Right atrium auricular region (tissue), 2 donors: ENCODE results near the gene HEATR5A. TPM values are rescaled to one million over a fixed set of nuclear protein-coding genes. Genes with fewer than 3 reads are reported as not detected.
"Not testable (repeated sequence)": the region's sequence is repeated elsewhere in the genome, so short reads cannot be mapped to it uniquely, and the experiment has no call there.

ENCODE experiments used
- DNase-seq: peaks from one replicate; pipeline ENCODE4 v3.0.0-alpha.2; 2019; ENCODE audit warnings: low spot score
- H3K27ac ChIP-seq, 2 donors: fragments of 200-600 bp; sonication (generic); 1 replicate in 1 of 2; 2 replicates in 1 of 2; pipeline ENCODE4 v1.5.1; 2016 to 2019
- H3K27me3 ChIP-seq, 2 donors: fragments of 200-600 bp; sonication (generic); one replicate each; pipeline versions ENCODE4 v1.5.1 to v1.6.0; 2017 to 2019
- H3K36me3 ChIP-seq: fragments of 200-600 bp; sonication (generic); one replicate; pipeline ENCODE4 v1.5.1; 2016
- H3K4me1 ChIP-seq, 2 donors: fragments of 200-600 bp; sonication (generic); one replicate each; pipeline versions ENCODE4 v1.5.1 to v1.6.0; 2017 to 2019
- H3K4me3 ChIP-seq, 2 donors: fragments of 200-600 bp; sonication (generic); 1 replicate in 1 of 2; 2 replicates in 1 of 2; pipeline ENCODE4 v1.5.1; 2017 to 2019; ENCODE audit warnings: mild to moderate bottlenecking in 1 of 2, moderate library complexity in 1 of 2
- H3K9me3 ChIP-seq, 2 donors: fragments of 200-600 bp; sonication (generic); one replicate each; pipeline ENCODE4 v1.5.1; 2019
- CTCF ChIP-seq, 2 donors: fragments of 200-600 bp; sonication (generic); IDR thresholded peaks; one replicate each; pipeline ENCODE4 v1.5.1; 2019; ENCODE audit warnings: antibody characterized with exemption in 2 of 2
- total RNA-seq, 2 donors: library from RNA; depleted of rRNA; stranded (reverse); fragments of >200 nt; gene quantifications; one replicate each; pipeline ENCODE4 v1.1.0, GENCODE V29; 2016

Gene HEATR5A
- total RNA-seq, 2 donors from 2014 or later: 29.0 to 29.3 TPM

GRCh38 chr14:31386271-31386670 lies 34.1 kb downstream of the HEATR5A start:
- Histone ChIP-seq H3K27me3 (no peaks in the 10 kb centered on the region), H3K27ac (no peak overlapping the region), H3K4me1 (peaks cover 0 to 9% of the 10 kb centered on the region in 2 donors), H3K36me3 (peaks cover 28% of the 10 kb centered on the region), H3K4me3 (no peak overlapping the region), H3K9me3 (no peaks in the 10 kb centered on the region)
- no peak for TF ChIP-seq CTCF (IDR thresholded peaks at IDR 0.05)
- no peak for DNase-seq

DNA sequence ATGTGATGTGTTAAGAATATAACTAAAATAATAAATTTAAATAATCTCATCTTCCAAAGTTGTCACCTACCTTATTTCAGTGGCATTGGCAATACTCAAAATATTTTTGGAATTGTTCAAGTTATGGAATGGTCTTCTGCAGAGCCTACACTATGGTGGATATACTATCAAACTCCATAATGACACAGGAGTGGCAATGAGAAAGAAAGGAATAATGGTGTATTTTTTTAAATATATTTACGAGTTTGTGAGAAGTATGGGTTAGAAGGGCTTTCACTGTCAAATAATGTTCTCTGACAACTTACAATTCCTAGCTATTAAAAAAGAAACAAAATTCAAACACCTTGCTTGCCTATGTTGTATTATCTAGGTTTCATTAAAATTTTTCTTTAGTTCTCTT lies 38.1 kb downstream of the HEATR5A start:
- Histone ChIP-seq H3K9me3 (no peaks in the 10 kb centered on the region), H3K36me3 (peaks cover 41% of the 10 kb centered on the region), H3K27ac (no peak overlapping the region), H3K4me1 (no peaks in the 10 kb centered on the region), H3K4me3 (no peak overlapping the region), H3K27me3 (no peaks in the 10 kb centered on the region)
- no peak for TF ChIP-seq CTCF (IDR thresholded peaks at IDR 0.05)
- DNase-seq: no peak

- no peak overlapping the region for H3K4me3 ChIP-seq
- H3K4me1 ChIP-seq: no peaks in the 10 kb centered on the region
- H3K27me3 ChIP-seq: no peaks in the 10 kb centered on the region
- no peaks in the 10 kb centered on the region for H3K9me3 ChIP-seq
- H3K27ac ChIP-seq: no peak overlapping the region
- no peak for TF ChIP-seq CTCF (IDR thresholded peaks at IDR 0.05)
- H3K36me3 ChIP-seq: peaks cover 50% of the 10 kb centered on the region
- no peak for DNase-seq
Observed at GRCh38 chr14:31380106-31380505, 40.2 kb downstream of the HEATR5A start.

GRCh38 chr14:31379125-31379947 lies 41.0 kb downstream of the HEATR5A start:
- not testable (repeated sequence) for H3K4me1 ChIP-seq, H3K4me3 ChIP-seq, H3K27me3 ChIP-seq, H3K9me3 ChIP-seq, H3K27ac ChIP-seq, DNase-seq
- H3K36me3 ChIP-seq: peaks cover 55% of the 10 kb centered on the region

- DNase-seq: no peak
- Histone ChIP-seq H3K27ac (no peak overlapping the region), H3K4me1 (no peaks in the 10 kb centered on the region), H3K9me3 (no peaks in the 10 kb centered on the region), H3K4me3 (no peak overlapping the region), H3K27me3 (no peaks in the 10 kb centered on the region), H3K36me3 (peaks cover 52% of the 10 kb centered on the region)
- no peak for TF ChIP-seq CTCF (IDR thresholded peaks at IDR 0.05)
Observed at GRCh38 chr14:31377433-31377832, 42.9 kb downstream of the HEATR5A start.

GRCh38 chr14:31371646-31372045 lies 48.7 kb downstream of the HEATR5A start:
- Histone ChIP-seq H3K4me1 (no peaks in the 10 kb centered on the region), H3K9me3 (no peaks in the 10 kb centered on the region), H3K4me3 (no peak overlapping the region), H3K27ac (no peak overlapping the region), H3K27me3 (no peaks in the 10 kb centered on the region), H3K36me3 (peaks cover 58% of the 10 kb centered on the region)
- no peak for DNase-seq
- TF ChIP-seq CTCF (IDR thresholded peaks at IDR 0.05): no peak
